Measurements from ENCODE around the gene MAOA.

MAOA gene

GRCh38 chrX:43641691-43642090 is 14.4 kb upstream of the MAOA start:
- Histone ChIP-seq H3K36me3 (no peaks in the 10 kb centered on the region), H3K4me1 (ENCODE audit: control insufficient read depth in 1 of 2, insufficient read depth in 1 of 2, low read depth in 1 of 2, low read length in 1 of 2) (no peaks in the 10 kb centered on the region), H3K9me3 (no peaks in the 10 kb centered on the region), H3K4me3 (ENCODE audit: low read depth in 1 of 2, low read length in 1 of 2) (no peak overlapping the region), H3K27me3 (no peaks in the 10 kb centered on the region), H3K27ac (no peak overlapping the region)
- no peak for TF ChIP-seq CTCF (IDR thresholded peaks at IDR 0.05)

- H3K27me3 ChIP-seq, result no peaks in the 10 kb centered on the region
- TF ChIP-seq CTCF (IDR thresholded peaks at IDR 0.05), result no peak
- no peaks in the 10 kb centered on the region for H3K4me1 ChIP-seq (ENCODE audit: control insufficient read depth in 1 of 2, insufficient read depth in 1 of 2, low read depth in 1 of 2, low read length in 1 of 2)
- H3K36me3 ChIP-seq, result no peaks in the 10 kb centered on the region
- no peak overlapping the region for H3K27ac ChIP-seq
- H3K9me3 ChIP-seq, result no peaks in the 10 kb centered on the region
- no peak overlapping the region for H3K4me3 ChIP-seq (ENCODE audit: low read depth in 1 of 2, low read length in 1 of 2)
These were observed 12.9 kb upstream of the MAOA start for GRCh38 chrX:43643201-43643600.

GRCh38 chrX:43643662-43644061 is 12.4 kb upstream of the MAOA start:
- H3K4me1 ChIP-seq (ENCODE audit: control insufficient read depth in 1 of 2, insufficient read depth in 1 of 2, low read depth in 1 of 2, low read length in 1 of 2), result no peaks in the 10 kb centered on the region
- H3K9me3 ChIP-seq, result no peaks in the 10 kb centered on the region
- TF ChIP-seq CTCF (IDR thresholded peaks at IDR 0.05), result no peak
- H3K4me3 ChIP-seq (ENCODE audit: low read depth in 1 of 2, low read length in 1 of 2), result no peak overlapping the region
- no peaks in the 10 kb centered on the region for H3K27me3 ChIP-seq
- H3K27ac ChIP-seq, result no peak overlapping the region
- H3K36me3 ChIP-seq, result no peaks in the 10 kb centered on the region

GRCh38 chrX:43644124-43644701 is 11.9 kb upstream of the MAOA start:
- no peaks in the 10 kb centered on the region for H3K27me3 ChIP-seq
- no peak overlapping the region for H3K4me3 ChIP-seq (ENCODE audit: low read depth in 1 of 2, low read length in 1 of 2)
- no peaks in the 10 kb centered on the region for H3K36me3 ChIP-seq

GRCh38 chrX:43646800-43647199 is 9.3 kb upstream of the MAOA start:
- H3K4me1 ChIP-seq (ENCODE audit: control insufficient read depth in 1 of 2, insufficient read depth in 1 of 2, low read depth in 1 of 2, low read length in 1 of 2), result no peaks in the 10 kb centered on the region
- no peaks in the 10 kb centered on the region for H3K36me3 ChIP-seq
- no peak overlapping the region for H3K27ac ChIP-seq
- H3K4me3 ChIP-seq (ENCODE audit: low read depth in 1 of 2, low read length in 1 of 2), result no peak overlapping the region
- H3K27me3 ChIP-seq, result no peaks in the 10 kb centered on the region
- H3K9me3 ChIP-seq, result no peaks in the 10 kb centered on the region
- TF ChIP-seq CTCF (IDR thresholded peaks at IDR 0.05), result no peak

More at GRCh38 chrX:43644124-43644701, 11.9 kb upstream of the MAOA start:
- H3K9me3 ChIP-seq, result no peaks in the 10 kb centered on the region
- no peak for TF ChIP-seq CTCF (IDR thresholded peaks at IDR 0.05)
- no peaks in the 10 kb centered on the region for H3K4me1 ChIP-seq (ENCODE audit: control insufficient read depth in 1 of 2, insufficient read depth in 1 of 2, low read depth in 1 of 2, low read length in 1 of 2)
- no peak overlapping the region for H3K27ac ChIP-seq
